K562 (cell line): ENCODE results near the gene MLLT3. TPM values are rescaled to one million over a fixed set of nuclear protein-coding genes. Genes with fewer than 3 reads are reported as not detected.

Experiments
- ATAC-seq: fragments of 200-7000 bp; cut with Tn5 transposase; 3 replicates; pipeline ENCODE4 v1.9.1; 2020; ENCODE audit warnings: moderate library complexity
- BruUV-seq: library from RNA; stranded (reverse); fragments of 400-500 nt; replicated peaks from 2 replicates; lab custom pipeline; 2021; lab: Mats Ljungman, UMichigan
- CTCF ChIA-PET: fragments of 300-600 bp; formaldehyde crosslinking; extraction: SDS; loops from one replicate; lab custom pipeline; 2021; ENCODE audit warnings: low intra/inter-chr PET ratio; lab: Yijun Ruan, JAX
- POLR2A ChIA-PET: fragments of 300-600, 350-650 bp; sonication (Branson Sonifier 250); formaldehyde crosslinking; extraction: SDS; loops from one replicate; lab custom pipeline; 2021; ENCODE audit warnings: antibody characterized with exemption, inconsistent platforms; lab: Yijun Ruan, JAX
- DNase-seq, 4 experiments: peaks; one replicate each; pipeline versions ENCODE4 v3.0.0 to v3.0.0-alpha.2; 2011 to 2018; ENCODE audit warnings: low spot score in 3 of 4, mixed read lengths in 3 of 4; ENCODE audit errors: extremely low read depth in 1 of 4
- FAIRE-seq: peaks from 2 replicates; lab custom pipeline; 2011; peaks lifted over from hg19 to GRCh38; lab: Jason Lieb, UNC
- H2AFZ ChIP-seq: 2 replicates; pipeline ENCODE4 v1.6.0; 2011; ENCODE audit warnings: low read depth, low read length, control low read depth, inconsistent platforms
- H3K27ac ChIP-seq: fragments of 200-600 bp; 3 replicates; pipeline ENCODE4 v1.8.0; 2011; ENCODE audit warnings: low read depth, mild to moderate bottlenecking, control low read depth, inconsistent platforms, low read length, moderate library complexity, mixed read lengths; ENCODE audit errors: extremely low read depth
- H3K27me3 ChIP-seq, 2 experiments: fragments of 300-600 bp in 1 of 2; 2 replicates in 1 of 2; 3 replicates in 1 of 2; pipeline versions ENCODE4 v1.6.0 to v1.8.0; 2011; ENCODE audit warnings: inconsistent platforms in 2 of 2, low read length in 2 of 2, mild to moderate bottlenecking in 1 of 2, mixed read lengths in 1 of 2, moderate library complexity in 1 of 2; ENCODE audit not compliant: control insufficient read depth in 2 of 2, insufficient read depth in 2 of 2
- H3K36me3 ChIP-seq: fragments of 300-600 bp; 3 replicates; pipeline ENCODE4 v1.8.0; 2011; ENCODE audit warnings: mild to moderate bottlenecking, low read length, inconsistent platforms; ENCODE audit not compliant: control insufficient read depth, insufficient read depth
- H3K4me1 ChIP-seq, 2 experiments: fragments of 200-600 bp in 1 of 2; replicated peaks in 1 of 2; 2 replicates in 1 of 2; 3 replicates in 1 of 2; pipeline versions ENCODE4 v1.5.1 to v1.8.0; 2011; ENCODE audit warnings: inconsistent platforms in 2 of 2, low read length in 2 of 2, mild to moderate bottlenecking in 1 of 2, mixed read lengths in 1 of 2, moderate library complexity in 1 of 2; ENCODE audit not compliant: control insufficient read depth in 2 of 2, insufficient read depth in 2 of 2
- H3K4me2 ChIP-seq: 2 replicates; pipeline ENCODE4 v1.6.1; 2011; ENCODE audit warnings: low read length, control low read depth, inconsistent platforms, mixed read lengths; ENCODE audit not compliant: insufficient read depth
- H3K4me3 ChIP-seq: fragments of 200-600 bp; sonication (generic), shearing (Covaris generic); 2 replicates; pipeline ENCODE4 v1.5.1; 2016; ENCODE audit warnings: control low read depth, inconsistent platforms
- H3K79me2 ChIP-seq: fragments of 200-600 bp; 3 replicates; pipeline ENCODE4 v1.8.0; 2011; ENCODE audit warnings: low read length, inconsistent platforms; ENCODE audit not compliant: control insufficient read depth, insufficient read depth
- H3K9ac ChIP-seq, 2 experiments: 2 replicates each; pipeline versions ENCODE4 v1.6.0 to v1.6.1; 2011; ENCODE audit warnings: low read depth in 2 of 2, low read length in 2 of 2, control low read depth in 1 of 2, inconsistent platforms in 1 of 2, mild to moderate bottlenecking in 1 of 2, mixed read lengths in 1 of 2; ENCODE audit not compliant: insufficient read depth in 1 of 2
- H3K9me1 ChIP-seq: one replicate; pipeline ENCODE4 v1.6.0; 2011; ENCODE audit warnings: inconsistent platforms, mild to moderate bottlenecking, low read length, moderate library complexity; ENCODE audit not compliant: control insufficient read depth, insufficient read depth
- H3K9me3 ChIP-seq: replicated peaks from 2 replicates; pipeline ENCODE4 v1.5.1; 2011; ENCODE audit warnings: low read depth, low read length, inconsistent platforms; ENCODE audit not compliant: control insufficient read depth, insufficient read depth
- H4K20me1 ChIP-seq: replicated peaks from 2 replicates; pipeline ENCODE4 v1.6.1; 2011; ENCODE audit warnings: low read length, inconsistent platforms, mixed read lengths; ENCODE audit not compliant: control insufficient read depth, insufficient read depth
- ZNF316 ChIP-seq: fragments of 450-650 bp; IDR thresholded peaks from 2 replicates; pipeline ENCODE4 v1.6.1; 2016
- ZNF584 ChIP-seq: fragments of 200-800 bp; sonication (Bioruptor generic); IDR thresholded peaks from 2 replicates; pipeline ENCODE4 v1.6.1; 2016; ENCODE audit warnings: low read depth, mild to moderate bottlenecking, missing genetic modification characterization, missing compliant biosample characterization
- ZNF668 ChIP-seq: fragments of 250-450 bp; sonication (Bioruptor Pico); IDR thresholded peaks from 2 replicates; pipeline ENCODE4 v1.8.0; 2022; ENCODE audit warnings: mild to moderate bottlenecking, inconsistent platforms
- WGBS: fragments of 100-300 bp; shearing (Covaris generic); methylation state at CpG from one replicate; pipeline ENCODE4 v1.1.6; 2016; ENCODE audit warnings: low coverage, mixed read lengths; ENCODE audit not compliant: insufficient coverage; ENCODE audit errors: missing lambda C conversion rate; 5-methylcytosine and 5-hydroxymethylcytosine counted together
- in situ Hi-C: fragments of 300-500 bp; cut with MboI; formaldehyde crosslinking; loops from 4 replicates; pipeline ENCODE4 v1.15.0; 2018; ENCODE audit warnings: inconsistent platforms, mixed read lengths
- intact Hi-C: fragments of 100-400 bp; cut with micrococcal nuclease; formaldehyde crosslinking; loops from 2 replicates; pipeline ENCODE4 v1.14.2; 2022
- polyA plus RNA-seq, 8 experiments: library from polyadenylated mRNA; depleted of rRNA in 4 of 8; stranded (reverse) in 5 of 8; unstranded in 3 of 8; fragments of >200 nt; fragmentation: Nextera tagmentation in 2 of 8; fragmentation: Illumina TruSeq in 1 of 8; extraction: Ambion mirVana in 2 of 8; extraction: Trizol in 1 of 8; gene quantifications; 2 replicates each; pipeline versions ENCODE4 v1.2.1 to v1.2.3, GENCODE V29; 2011 to 2014; ENCODE audit warnings: inconsistent platforms in 1 of 8, missing spikeins in 1 of 8
- total RNA-seq, 7 experiments: library from RNA; depleted of rRNA in 6 of 7; stranded (reverse); fragments of >200 nt in 6 of 7; fragmentation: Illumina TruSeq in 2 of 7; extraction: Trizol in 2 of 7; gene quantifications; 2 replicates each; pipeline versions ENCODE4 v1.2.1 to v1.2.3, GENCODE V29; 2011 to 2021; ENCODE audit warnings: low replicate concordance in 1 of 7
- TF ChIP-seq, protein P1 (sequence below): fragments of 450-650 bp; IDR thresholded peaks from 2 replicates; pipeline ENCODE4 v1.6.1; 2018; ENCODE audit warnings: mild to moderate bottlenecking, low read depth; ENCODE audit not compliant: partially characterized antibody
- TF ChIP-seq, protein P2 (sequence below): fragments of 250-450 bp; sonication (Bioruptor Pico); IDR thresholded peaks from 2 replicates; pipeline ENCODE4 v1.4.0; 2020

MLLT3 gene
- total and polyA plus RNA-seq, 9 of the 15 experiments (the other 6 are each of a cell fraction or from before 2014, with no cell fraction given), result 0.07 to 0.42 (median 0.22) TPM; not detected in 4

- 8% methylated on average over 1 of the region's 1 CpG for WGBS
- H3K27me3 ChIP-seq, result no peaks in the 10 kb centered on the region
- H3K4me2 ChIP-seq, result no peak overlapping the region
- in situ Hi-C loops, result no loop called here
- no peak overlapping the region for H2AFZ ChIP-seq
- H3K36me3 ChIP-seq, result no peaks in the 10 kb centered on the region
- ChIA-PET CTCF (no interaction called here), POLR2A (no interaction called here)
- no peak overlapping the region for H3K4me3 ChIP-seq
- H3K4me1 ChIP-seq, result no peaks in the 10 kb centered on the region
- intact Hi-C loops, result no loop called here
- no peak overlapping the region for H3K9ac ChIP-seq
- FAIRE-seq (no peak), ATAC-seq (no peak)
- H3K79me2 ChIP-seq, result no peaks in the 10 kb centered on the region
- no peak overlapping the region for H3K27ac ChIP-seq
- H4K20me1 ChIP-seq, result no peaks in the 10 kb centered on the region
- no peaks in the 10 kb centered on the region for H3K9me3 ChIP-seq
- no peak for TF ChIP-seq ZNF584 (CRISPR knock-in tag)
- TF ChIP-seq, protein P1, sequence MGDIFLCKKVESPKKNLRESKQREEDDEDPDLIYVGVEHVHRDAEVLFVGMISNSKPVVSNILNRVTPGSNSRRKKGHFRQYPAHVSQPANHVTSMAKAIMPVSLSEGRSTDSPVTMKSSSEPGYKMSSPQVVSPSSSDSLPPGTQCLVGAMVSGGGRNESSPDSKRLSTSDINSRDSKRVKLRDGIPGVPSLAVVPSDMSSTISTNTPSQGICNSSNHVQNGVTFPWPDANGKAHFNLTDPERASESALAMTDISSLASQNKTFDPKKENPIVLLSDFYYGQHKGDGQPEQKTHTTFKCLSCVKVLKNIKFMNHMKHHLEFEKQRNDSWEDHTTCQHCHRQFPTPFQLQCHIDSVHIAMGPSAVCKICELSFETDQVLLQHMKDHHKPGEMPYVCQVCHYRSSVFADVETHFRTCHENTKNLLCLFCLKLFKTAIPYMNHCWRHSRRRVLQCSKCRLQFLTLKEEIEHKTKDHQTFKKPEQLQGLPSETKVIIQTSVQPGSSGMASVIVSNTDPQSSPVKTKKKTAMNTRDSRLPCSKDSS, result no peak
- TF ChIP-seq, protein P2, sequence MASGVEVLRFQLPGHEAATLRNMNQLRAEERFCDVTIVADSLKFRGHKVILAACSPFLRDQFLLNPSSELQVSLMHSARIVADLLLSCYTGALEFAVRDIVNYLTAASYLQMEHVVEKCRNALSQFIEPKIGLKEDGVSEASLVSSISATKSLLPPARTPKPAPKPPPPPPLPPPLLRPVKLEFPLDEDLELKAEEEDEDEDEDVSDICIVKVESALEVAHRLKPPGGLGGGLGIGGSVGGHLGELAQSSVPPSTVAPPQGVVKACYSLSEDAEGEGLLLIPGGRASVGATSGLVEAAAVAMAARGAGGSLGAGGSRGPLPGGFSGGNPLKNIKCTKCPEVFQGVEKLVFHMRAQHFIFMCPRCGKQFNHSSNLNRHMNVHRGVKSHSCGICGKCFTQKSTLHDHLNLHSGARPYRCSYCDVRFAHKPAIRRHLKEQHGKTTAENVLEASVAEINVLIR (CRISPR knock-in tag), result no peak
- no peak for TF ChIP-seq ZNF316
- no peak for TF ChIP-seq ZNF668 (CRISPR knock-in tag)
- TF ChIP-seq, all 486 proteins: peak for 0
- DNase-seq, result no peak
- BruUV-seq, result no TSS peak
- no peaks in the 10 kb centered on the region for H3K9me1 ChIP-seq
Observed at GRCh38 chr9:20526500-20527319, 95.6 kb downstream of the MLLT3 start.
